NCI-H2196 treated with DMSO at 0.1 percent for 48 hours (cell line): ENCODE results near the gene TRAF3IP1.
A peak's percentile ranks its signal among the peaks of the same experiment; 100 is the strongest.

Experiments
- DNase-seq: peaks from one replicate; lab custom pipeline; 2025; ENCODE audit not compliant: unreplicated experiment; lab: John Stamatoyannopoulos, UW

The TRAF3IP1 gene

GRCh38 chr2:238287737-238288649 lies 32.3 kb upstream of the TRAF3IP1 start, which contains the start of gene PER2:
PER2 (minus strand) TSS chr2:238288610; CDS start chr2:238277936, 10,674 bp downstream.
- DNase-seq, result no peak

- peak; percentile 94 for DNase-seq
Measured at GRCh38 chr2:238288650-238289573, 31.4 kb upstream of the TRAF3IP1 start.

- DNase-seq, result no peak
Measured at GRCh38 chr2:238289574-238289973, 30.7 kb upstream of the TRAF3IP1 start.

- peak; percentile 78 for DNase-seq
Measured at GRCh38 chr2:238290091-238290509, 30.2 kb upstream of the TRAF3IP1 start.

- DNase-seq, result no peak
Measured at GRCh38 chr2:238290715-238291549, 29.4 kb upstream of the TRAF3IP1 start.

- DNase-seq, result no peak
Measured at GRCh38 chr2:238291550-238292281, 28.6 kb upstream of the TRAF3IP1 start.

- DNase-seq, result no peak
Measured at GRCh38 chr2:238294046-238294392, 26.3 kb upstream of the TRAF3IP1 start.

- no peak for DNase-seq
Measured at GRCh38 chr2:238294393-238295143, 25.8 kb upstream of the TRAF3IP1 start.

- DNase-seq, result no peak
Measured at GRCh38 chr2:238295144-238296112, 24.9 kb upstream of the TRAF3IP1 start.

GRCh38 chr2:238296638-238297457 lies 23.5 kb upstream of the TRAF3IP1 start:
- no peak for DNase-seq

- DNase-seq, result no peak
Measured at GRCh38 chr2:238299803-238300202, 20.5 kb upstream of the TRAF3IP1 start.

- DNase-seq, result no peak
Measured at GRCh38 chr2:238302087-238302486, 18.2 kb upstream of the TRAF3IP1 start.

- no peak for DNase-seq
Measured at GRCh38 chr2:238302751-238303150, 17.6 kb upstream of the TRAF3IP1 start.

GRCh38 chr2:238304116-238304515 lies 16.2 kb upstream of the TRAF3IP1 start:
- DNase-seq, result no peak

- no peak for DNase-seq
Measured at GRCh38 chr2:238305092-238305862, 15.0 kb upstream of the TRAF3IP1 start.

- DNase-seq, result no peak
Measured at GRCh38 chr2:238305965-238306671, 14.2 kb upstream of the TRAF3IP1 start.
